Prostate gland (tissue), 2 donors: Measurements from ENCODE around the gene FSTL5. TPM values are rescaled to one million over a fixed set of nuclear protein-coding genes. Genes with fewer than 3 reads are reported as not detected.

Experiments used
- DNase-seq: peaks from one replicate; pipeline ENCODE4 v3.0.0-alpha.2; 2019; ENCODE audit warnings: low spot score
- H3K27ac ChIP-seq, 2 donors: fragments of 200-600 bp; sonication (generic); 2 replicates each; pipeline ENCODE4 v1.5.1; 2017 to 2019
- H3K27me3 ChIP-seq: fragments of 200-600 bp; sonication (generic); replicated peaks from 2 replicates; pipeline ENCODE4 v1.5.1; 2019; ENCODE audit not compliant: insufficient read depth
- H3K36me3 ChIP-seq, 2 donors: fragments of 200-600 bp; sonication (generic); 1 replicate in 1 of 2; 2 replicates in 1 of 2; pipeline versions ENCODE4 v1.5.1 to v1.8.1; 2017 to 2019
- H3K4me1 ChIP-seq: fragments of 200-600 bp; sonication (generic); replicated peaks from 2 replicates; pipeline ENCODE4 v1.5.1; 2019
- H3K4me3 ChIP-seq, 2 donors: fragments of 200-600 bp; sonication (generic); 2 replicates each; pipeline ENCODE4 v1.5.1; 2017 to 2019
- H3K9me3 ChIP-seq: fragments of 200-600 bp; sonication (generic); 2 replicates; pipeline ENCODE4 v1.5.1; 2017
- POLR2A ChIP-seq: fragments of 450-650 bp; IDR thresholded peaks from one replicate; pipeline ENCODE4 v1.6.1; 2016; ENCODE audit warnings: antibody characterized with exemption, mild to moderate bottlenecking
- POLR2AphosphoS5 ChIP-seq: sonication (generic); formaldehyde crosslinking; IDR thresholded peaks from one replicate; pipeline ENCODE4 v1.6.1; 2017; ENCODE audit warnings: antibody characterized with exemption
- WGBS: methylation state at CpG from one replicate; pipeline ENCODE4 v1.1.5; 2018; 5-methylcytosine and 5-hydroxymethylcytosine counted together
- intact Hi-C: fragments of 100-400 bp; cut with DNase I; formaldehyde crosslinking; loops from one replicate; pipeline ENCODE4 v1.14.2; 2022
- total RNA-seq, 2 donors: library from RNA; depleted of rRNA; stranded (reverse); fragments of >200 nt; gene quantifications; one replicate each; pipeline ENCODE4 v1.1.0, GENCODE V29; 2016
- TF ChIP-seq, protein P1 (sequence below), 4 experiments: fragments of 200-600 bp in 2 of 4; fragments of 450-650 bp in 2 of 4; sonication (generic) in 2 of 4; IDR thresholded peaks; 1 replicate in 3 of 4; 2 replicates in 1 of 4; pipeline ENCODE4 v1.5.1; 2016 to 2019; ENCODE audit warnings: antibody characterized with exemption in 4 of 4, mild to moderate bottlenecking in 2 of 4, moderate library complexity in 2 of 4

FSTL5 gene
- total RNA-seq, 2 donors from 2014 or later, result 0.45 TPM; not detected in 1

DNA sequence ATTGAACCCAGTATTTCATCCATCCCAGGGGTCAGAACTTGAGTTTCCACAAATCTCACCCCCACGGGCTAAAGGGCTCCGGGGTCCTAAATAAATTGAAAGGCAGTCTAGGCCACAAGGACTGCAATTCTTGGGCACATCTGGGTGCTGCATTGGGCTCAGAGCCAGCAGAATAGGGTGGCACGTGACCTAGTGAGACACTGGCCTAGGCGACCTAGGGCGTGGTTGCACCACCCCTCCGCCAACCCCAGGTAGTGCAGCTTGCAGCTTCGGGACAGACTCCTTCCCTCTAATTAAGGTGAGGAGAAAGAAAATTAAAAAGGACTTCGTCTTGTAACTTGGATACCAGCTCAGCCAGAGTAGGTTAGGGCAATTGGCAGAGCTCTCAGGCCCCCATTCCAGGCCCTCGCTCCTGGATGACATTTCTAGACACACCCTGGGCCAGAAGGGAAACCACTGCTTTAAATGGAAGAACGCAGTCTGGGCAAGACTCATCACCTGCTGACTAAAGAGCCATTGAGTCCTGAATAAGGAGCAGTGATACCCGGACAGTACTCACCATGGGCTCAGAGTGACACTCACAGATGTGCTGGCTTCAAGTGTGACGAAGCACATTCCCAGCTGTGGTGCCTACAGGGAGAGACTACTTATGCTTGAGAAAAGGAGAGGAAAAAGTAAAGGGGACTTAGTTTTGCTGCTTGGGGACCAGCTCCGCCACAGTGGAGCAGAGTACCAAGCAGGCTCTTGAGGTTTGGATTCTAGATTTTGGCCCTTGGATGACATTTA lies 735.4 kb downstream of the FSTL5 start:
- Histone ChIP-seq H3K27ac (no peak overlapping the region), H3K27me3 (no peaks in the 10 kb centered on the region), H3K36me3 (no peaks in the 10 kb centered on the region), H3K4me1 (no peaks in the 10 kb centered on the region), H3K4me3 (no peak overlapping the region), H3K9me3 (no peaks in the 10 kb centered on the region)
- TF ChIP-seq, protein P1, sequence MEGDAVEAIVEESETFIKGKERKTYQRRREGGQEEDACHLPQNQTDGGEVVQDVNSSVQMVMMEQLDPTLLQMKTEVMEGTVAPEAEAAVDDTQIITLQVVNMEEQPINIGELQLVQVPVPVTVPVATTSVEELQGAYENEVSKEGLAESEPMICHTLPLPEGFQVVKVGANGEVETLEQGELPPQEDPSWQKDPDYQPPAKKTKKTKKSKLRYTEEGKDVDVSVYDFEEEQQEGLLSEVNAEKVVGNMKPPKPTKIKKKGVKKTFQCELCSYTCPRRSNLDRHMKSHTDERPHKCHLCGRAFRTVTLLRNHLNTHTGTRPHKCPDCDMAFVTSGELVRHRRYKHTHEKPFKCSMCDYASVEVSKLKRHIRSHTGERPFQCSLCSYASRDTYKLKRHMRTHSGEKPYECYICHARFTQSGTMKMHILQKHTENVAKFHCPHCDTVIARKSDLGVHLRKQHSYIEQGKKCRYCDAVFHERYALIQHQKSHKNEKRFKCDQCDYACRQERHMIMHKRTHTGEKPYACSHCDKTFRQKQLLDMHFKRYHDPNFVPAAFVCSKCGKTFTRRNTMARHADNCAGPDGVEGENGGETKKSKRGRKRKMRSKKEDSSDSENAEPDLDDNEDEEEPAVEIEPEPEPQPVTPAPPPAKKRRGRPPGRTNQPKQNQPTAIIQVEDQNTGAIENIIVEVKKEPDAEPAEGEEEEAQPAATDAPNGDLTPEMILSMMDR (IDR thresholded peaks at IDR 0.05), result no peak
- TF ChIP-seq POLR2A (no peak), POLR2AphosphoS5 (no peak)
- DNase-seq, result no peak
- intact Hi-C loops, result no loop called here
- WGBS, result 87% methylated on average over 13 of the region's 13 CpGs

GRCh38 chr4:161419822-161420221 lies 744.0 kb downstream of the FSTL5 start:
- H3K9me3 ChIP-seq, result no peaks in the 10 kb centered on the region
- H3K27me3 ChIP-seq, result no peaks in the 10 kb centered on the region
- intact Hi-C loops, result no loop called here
- H3K36me3 ChIP-seq, result no peaks in the 10 kb centered on the region
- no peaks in the 10 kb centered on the region for H3K4me1 ChIP-seq
- WGBS, result 57% methylated on average over 1 of the region's 1 CpG
- DNase-seq, result no peak
- H3K4me3 ChIP-seq, result no peak overlapping the region
- no peak for TF ChIP-seq POLR2AphosphoS5
- TF ChIP-seq, protein P1 (IDR thresholded peaks at IDR 0.05), result no peak
- no peak for TF ChIP-seq POLR2A
- H3K27ac ChIP-seq, result no peak overlapping the region

GRCh38 chr4:161411901-161412300 lies 751.9 kb downstream of the FSTL5 start:
- intact Hi-C loops, result no loop called here
- Histone ChIP-seq H3K4me3 (no peak overlapping the region), H3K4me1 (no peaks in the 10 kb centered on the region), H3K27me3 (no peaks in the 10 kb centered on the region), H3K9me3 (no peaks in the 10 kb centered on the region), H3K36me3 (no peaks in the 10 kb centered on the region), H3K27ac (no peak overlapping the region)
- 68% methylated on average over 1 of the region's 1 CpG for WGBS
- TF ChIP-seq, protein P1 (IDR thresholded peaks at IDR 0.05), result no peak
- TF ChIP-seq POLR2A, result no peak
- TF ChIP-seq POLR2AphosphoS5, result no peak
- DNase-seq, result no peak

- intact Hi-C loops, result no loop called here
- WGBS, result 81% methylated on average over 9 of the region's 9 CpGs
- Histone ChIP-seq H3K4me1 (no peaks in the 10 kb centered on the region), H3K27ac (no peak overlapping the region), H3K9me3 (no peaks in the 10 kb centered on the region), H3K4me3 (no peak overlapping the region), H3K27me3 (no peaks in the 10 kb centered on the region), H3K36me3 (no peaks in the 10 kb centered on the region)
- DNase-seq, result no peak
- TF ChIP-seq, protein P1 (IDR thresholded peaks at IDR 0.05), result no peak
- TF ChIP-seq POLR2AphosphoS5, result no peak
- no peak for TF ChIP-seq POLR2A
Measured at GRCh38 chr4:161404346-161405110, 759.3 kb downstream of the FSTL5 start.
